GM12801 (cell line): ENCODE measurements around the gene HYAL2.

ENCODE experiments used
- TF ChIP-seq, protein P1 (sequence below): IDR thresholded peaks from one replicate; pipeline ENCODE4 v1.5.1; 2011; ENCODE audit warnings: control low read depth; ENCODE audit not compliant: insufficient read length; ENCODE audit errors: extremely low read depth

Gene HYAL2

DNA sequence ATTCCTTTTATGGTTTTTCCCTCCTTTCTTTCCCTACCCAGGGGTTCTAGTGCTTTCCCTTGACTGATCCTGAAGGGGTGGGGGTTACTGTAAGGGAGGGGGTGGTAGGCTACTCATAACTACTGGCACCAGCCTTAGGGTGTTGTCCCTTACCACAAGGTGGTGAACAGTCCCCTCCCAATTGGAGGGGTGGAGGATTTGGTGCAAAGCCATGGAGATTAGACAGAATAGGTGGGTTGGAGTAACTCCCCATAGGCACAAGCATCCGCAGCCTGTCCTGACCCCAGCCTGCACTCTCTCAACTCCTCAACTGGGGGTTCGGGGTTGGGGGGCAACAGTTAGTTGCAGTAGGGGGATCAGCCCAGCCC lies 2.6 kb upstream of the HYAL2 start:
- TF ChIP-seq, protein P1, sequence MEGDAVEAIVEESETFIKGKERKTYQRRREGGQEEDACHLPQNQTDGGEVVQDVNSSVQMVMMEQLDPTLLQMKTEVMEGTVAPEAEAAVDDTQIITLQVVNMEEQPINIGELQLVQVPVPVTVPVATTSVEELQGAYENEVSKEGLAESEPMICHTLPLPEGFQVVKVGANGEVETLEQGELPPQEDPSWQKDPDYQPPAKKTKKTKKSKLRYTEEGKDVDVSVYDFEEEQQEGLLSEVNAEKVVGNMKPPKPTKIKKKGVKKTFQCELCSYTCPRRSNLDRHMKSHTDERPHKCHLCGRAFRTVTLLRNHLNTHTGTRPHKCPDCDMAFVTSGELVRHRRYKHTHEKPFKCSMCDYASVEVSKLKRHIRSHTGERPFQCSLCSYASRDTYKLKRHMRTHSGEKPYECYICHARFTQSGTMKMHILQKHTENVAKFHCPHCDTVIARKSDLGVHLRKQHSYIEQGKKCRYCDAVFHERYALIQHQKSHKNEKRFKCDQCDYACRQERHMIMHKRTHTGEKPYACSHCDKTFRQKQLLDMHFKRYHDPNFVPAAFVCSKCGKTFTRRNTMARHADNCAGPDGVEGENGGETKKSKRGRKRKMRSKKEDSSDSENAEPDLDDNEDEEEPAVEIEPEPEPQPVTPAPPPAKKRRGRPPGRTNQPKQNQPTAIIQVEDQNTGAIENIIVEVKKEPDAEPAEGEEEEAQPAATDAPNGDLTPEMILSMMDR = no peak

DNA sequence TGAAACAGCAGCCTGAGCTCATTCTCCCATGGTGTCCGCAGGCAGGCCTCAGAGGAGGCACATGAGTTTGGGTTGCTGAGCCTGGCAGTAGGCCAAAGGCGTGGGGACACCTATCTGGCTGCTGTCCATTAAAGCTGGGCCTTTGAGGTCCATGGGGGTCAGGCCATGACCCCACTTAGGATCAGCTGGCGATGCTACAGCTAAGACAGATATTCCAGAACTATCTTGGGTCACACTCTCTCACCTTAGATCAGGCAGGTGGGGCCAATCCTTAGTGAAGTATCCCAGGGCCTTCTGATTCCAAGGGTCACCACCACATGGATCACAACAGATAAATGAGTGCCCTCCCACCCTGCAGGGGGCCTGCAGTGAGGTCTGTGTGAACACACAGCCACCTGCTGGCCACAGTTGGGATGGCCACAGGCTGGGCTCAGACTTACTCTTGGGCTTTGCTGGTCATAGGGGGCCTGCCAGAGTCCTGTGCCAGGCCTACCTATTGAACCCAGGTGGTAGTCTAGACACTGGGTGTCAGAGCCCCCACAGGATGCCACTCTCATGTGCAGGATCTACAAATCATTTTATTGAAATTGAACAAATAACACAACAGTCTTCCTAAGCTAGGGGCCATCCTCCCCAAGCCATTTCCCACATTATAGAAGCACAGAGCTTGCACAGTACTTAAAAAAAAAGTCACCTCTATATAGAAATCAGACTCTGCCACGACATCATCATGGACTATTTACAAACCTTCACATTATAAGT lies 2.0 kb upstream of the HYAL2 start:
- TF ChIP-seq, protein P1 = no peak

DNA sequence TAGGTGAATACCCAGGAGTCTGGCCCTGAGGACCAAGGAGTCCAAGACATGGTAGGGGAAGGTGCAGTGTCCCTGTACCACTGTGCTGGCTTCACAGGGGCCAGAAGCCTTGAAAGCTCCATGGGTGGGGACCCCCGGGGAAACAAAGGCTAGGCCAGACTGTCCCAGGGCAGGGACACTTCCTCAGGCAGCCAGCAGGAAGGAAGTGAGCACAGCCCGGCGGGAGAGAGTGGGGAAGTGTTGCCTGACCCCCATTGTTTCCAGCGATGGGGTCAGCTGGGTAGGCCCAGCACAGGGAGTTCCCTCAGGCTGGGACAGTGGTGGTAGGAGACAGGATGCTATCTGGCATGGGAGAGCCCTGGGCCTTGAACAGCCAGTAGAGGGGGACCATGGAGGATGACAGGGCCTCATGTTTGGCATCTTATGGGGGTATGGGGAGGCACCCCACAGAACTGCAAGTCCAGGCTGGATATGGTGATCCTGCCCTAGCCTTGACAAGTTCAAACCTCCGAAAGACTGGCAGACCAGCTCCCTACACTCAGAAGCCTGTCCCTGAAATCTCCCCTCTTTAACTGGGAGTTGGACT lies 1.2 kb upstream of the HYAL2 start:
- TF ChIP-seq, protein P1 = no peak

DNA sequence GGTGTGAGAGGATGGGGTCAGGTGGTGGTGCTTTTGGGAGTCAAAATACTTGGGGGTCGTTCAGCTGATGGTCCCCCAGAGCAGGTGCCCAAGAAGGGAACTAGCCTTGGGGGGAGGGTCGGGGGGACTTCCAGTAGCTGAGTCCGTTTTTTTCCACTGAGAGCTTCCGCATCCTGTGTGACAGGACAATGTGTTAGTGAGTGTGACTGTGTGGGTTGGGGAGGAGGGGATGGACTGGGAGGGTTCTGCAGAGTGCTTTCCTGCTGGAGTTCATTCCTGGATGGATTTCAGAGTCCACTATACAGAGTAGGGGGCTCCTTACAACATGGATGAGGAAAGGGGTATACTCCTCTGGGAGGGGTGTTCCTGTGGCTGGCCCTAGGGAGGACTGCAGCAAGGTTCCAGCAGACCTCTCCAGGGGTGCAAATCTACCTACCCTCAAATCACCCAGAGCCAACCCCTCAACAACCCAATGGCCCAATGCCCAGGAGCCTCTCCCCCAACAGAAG lies 601 bp upstream of the HYAL2 start:
- TF ChIP-seq, protein P1 = no peak

DNA sequence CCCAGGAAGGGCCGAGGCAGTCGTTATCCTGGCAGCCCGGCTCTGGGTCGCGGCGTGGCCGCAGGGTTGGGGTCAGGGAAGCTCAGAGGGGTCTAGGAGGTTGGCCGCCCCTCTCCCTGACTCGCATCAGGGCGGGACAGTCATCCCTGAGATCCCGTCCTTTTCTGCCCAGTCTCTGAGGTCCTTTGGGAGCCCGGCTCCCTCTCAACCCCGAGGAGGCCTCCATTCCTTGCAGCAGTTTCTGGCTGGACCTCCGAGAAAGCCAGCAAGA lies 495 bp downstream of the HYAL2 start:
- TF ChIP-seq, protein P1 = no peak

DNA sequence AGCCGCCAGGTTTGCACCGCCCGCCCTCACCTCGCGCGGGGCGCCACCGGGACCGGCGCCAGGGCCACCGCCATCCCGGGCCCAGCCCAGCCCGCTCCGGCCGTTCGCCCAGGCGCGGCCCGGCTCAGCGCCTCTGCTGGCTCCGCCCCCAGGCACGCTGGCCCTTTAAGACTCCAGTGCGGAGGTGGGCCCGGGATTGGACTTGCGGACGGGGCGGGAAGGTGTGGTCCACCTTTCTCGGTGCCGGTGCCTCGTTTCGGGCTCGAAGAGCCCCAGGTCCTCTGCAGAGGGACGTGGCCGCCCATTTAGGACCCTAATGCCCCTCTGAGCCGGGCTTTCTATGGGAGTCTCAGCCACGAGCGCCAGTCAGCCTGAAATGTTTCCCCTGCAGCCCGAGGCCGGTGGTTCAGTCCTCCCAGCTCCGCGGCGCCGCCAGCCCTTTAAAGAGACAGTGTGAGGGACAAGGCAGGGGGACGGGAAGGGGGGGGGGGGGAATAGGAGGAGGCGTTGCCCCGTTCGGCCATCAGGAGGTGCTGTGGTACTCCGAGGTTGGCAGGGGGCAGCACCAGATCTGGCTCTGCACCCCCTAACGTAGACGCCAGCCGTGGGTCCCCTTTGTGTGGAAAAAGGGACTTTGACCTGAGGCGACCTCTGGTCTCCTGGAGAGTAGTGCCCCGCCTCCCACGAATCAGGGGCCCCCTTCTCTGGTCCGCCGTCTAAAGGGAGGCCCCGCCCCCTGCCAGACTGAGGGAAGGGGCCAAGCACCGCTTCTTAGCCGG lies 1.0 kb downstream of the HYAL2 start:
- TF ChIP-seq, protein P1 = no peak

DNA sequence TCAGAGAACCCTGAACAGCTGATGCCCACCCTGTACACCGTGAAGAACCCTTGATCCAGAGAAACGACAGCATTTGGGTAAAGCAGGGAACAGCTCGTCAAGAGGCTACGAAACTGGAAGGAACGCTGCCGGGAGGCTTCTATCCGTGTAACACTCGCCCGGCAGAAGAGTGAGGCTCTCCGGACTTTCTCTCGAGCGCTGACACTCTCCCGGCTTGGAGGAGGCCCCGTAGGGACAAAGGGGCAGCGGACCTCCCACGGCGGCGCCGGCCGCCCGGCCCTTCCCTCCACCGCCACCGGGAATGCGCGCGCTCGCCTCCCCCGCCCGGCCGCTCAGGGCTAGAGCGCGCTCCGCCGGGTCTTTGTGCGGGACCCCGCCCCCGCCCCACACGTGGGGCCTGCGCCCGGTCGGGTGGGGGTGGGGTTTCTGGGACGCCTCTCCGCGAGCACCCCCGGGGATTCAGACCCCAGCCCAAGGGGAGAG lies 1.7 kb downstream of the HYAL2 start:
- TF ChIP-seq, protein P1 = no peak
